Measurements from ENCODE around the gene CLDN34. TPM values are rescaled to one million over a fixed set of nuclear protein-coding genes. Genes with fewer than 3 reads are reported as not detected.

CLDN34 gene, protein sequence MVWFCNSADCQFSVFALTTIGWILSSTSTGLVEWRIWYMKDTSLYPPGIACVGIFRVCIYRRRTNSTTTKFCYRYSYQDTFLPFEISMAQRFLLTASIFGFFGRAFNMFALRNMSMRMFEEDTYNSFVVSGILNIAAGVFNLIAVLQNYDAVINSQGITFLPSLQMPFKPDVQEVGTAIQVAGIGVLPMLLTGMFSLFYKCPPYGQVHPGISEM
- total RNA-seq = not detected in 2 replicates

DNA sequence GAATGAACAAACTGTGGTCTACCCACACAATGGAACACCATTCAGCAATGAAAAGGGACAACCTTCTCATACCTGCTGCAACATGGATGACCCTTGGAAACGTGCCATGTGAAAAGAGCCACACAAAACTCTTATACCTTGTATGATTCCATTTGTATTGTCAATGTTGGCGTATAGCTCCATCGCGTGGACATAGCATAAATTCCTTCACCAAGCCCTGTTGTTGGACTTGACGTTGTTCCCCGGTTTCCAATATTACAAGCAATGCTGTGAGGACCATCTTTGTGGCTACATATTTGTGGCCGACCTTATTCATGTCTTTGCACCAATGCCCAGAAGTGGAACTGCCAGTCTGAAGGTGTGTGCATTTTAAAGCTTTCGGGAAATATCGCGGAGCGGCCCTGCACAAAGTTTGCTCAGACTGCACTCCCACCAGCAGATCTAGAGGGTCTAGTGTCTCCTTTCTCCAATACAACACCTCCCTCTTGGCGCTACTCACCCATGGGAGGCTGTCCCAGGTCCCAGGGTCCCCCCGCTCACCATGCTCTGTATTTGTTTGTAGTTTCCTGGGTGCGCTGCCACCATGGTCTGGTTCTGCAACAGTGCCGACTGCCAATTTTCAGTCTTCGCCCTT is at the start of gene CLDN34:
Gene CLDN34, plus strand, starts transcription at position 584 of the 634 bp plus-strand sequence. Its CDS starts 0 bp downstream, at position 584.

Other genes with a start within 250 kb of the CLDN34 start
- gene GPR143, start 201.5 kb upstream of the CLDN34 start, total RNA-seq = not detected in 2 replicates
- under 0.01 TPM in 1 of 2 replicates, not detected in the other for gene SHROOM2, start 180.9 kb upstream of the CLDN34 start, total RNA-seq
- gene CLCN4, start 189.6 kb downstream of the CLDN34 start, total RNA-seq = 1.8 and 2.2 TPM in 2 replicates